ENCODE measurements around the gene ADAM23. TPM values are rescaled to one million over a fixed set of nuclear protein-coding genes. Genes with fewer than 3 reads are reported as not detected.

The ADAM23 gene
- polyA plus RNA-seq, 1 donor (not counting 4 experiments of a cell fraction or from before 2014, with no cell fraction given): 1.3 TPM

- no peak overlapping the region for H3K4me3 ChIP-seq (ENCODE audit: control insufficient read depth in 2 of 3, extremely low read depth in 1 of 3, insufficient read depth in 2 of 3, low read depth in 1 of 3, low read length in 3 of 3)
- dilution Hi-C loops (cut with MboI; ENCODE audit: extremely low pct_ligation_motif_present, low sequenced_read_pairs): no loop called here
- no peak overlapping the region for H3K4me2 ChIP-seq (ENCODE audit: control insufficient read depth, extremely low read depth, insufficient read depth, low read depth, low read length)
- H3K79me2 ChIP-seq (ENCODE audit: control insufficient read depth, insufficient read depth, low read length): no peaks in the 10 kb centered on the region
- DNase-seq (ENCODE audit: low read depth, low spot score): no peak
- H2AFZ ChIP-seq (ENCODE audit: control insufficient read depth, low read length): no peak overlapping the region
- no peak overlapping the region for H3K27ac ChIP-seq (ENCODE audit: control insufficient read depth, insufficient read depth, low read length)
- no peaks in the 10 kb centered on the region for H3K9me1 ChIP-seq (ENCODE audit: control insufficient read depth, extremely low read depth, insufficient read depth, low read length)
- H3K36me3 ChIP-seq (ENCODE audit: control insufficient read depth in 2 of 2, extremely low read depth in 1 of 2, insufficient read depth in 2 of 2, low read length in 2 of 2): no peaks in the 10 kb centered on the region
- no peak overlapping the region for H3K9ac ChIP-seq (ENCODE audit: control insufficient read depth, extremely low read depth, insufficient read depth, low read length)
- FAIRE-seq: no peak
- no peaks in the 10 kb centered on the region for H3K27me3 ChIP-seq (ENCODE audit: control insufficient read depth, extremely low read depth, insufficient read depth, low read length)
- no peaks in the 10 kb centered on the region for H3K4me1 ChIP-seq (ENCODE audit: control insufficient read depth, extremely low read depth, insufficient read depth, low read length)
- H4K20me1 ChIP-seq (ENCODE audit: control insufficient read depth, extremely low read depth, insufficient read depth, low read length): no peaks in the 10 kb centered on the region
- no peak for TF ChIP-seq CTCF (optimal IDR thresholded peaks at IDR 0.05 in 1 of 3, IDR thresholded peaks at IDR 0.05 in 1 of 3, conservative IDR thresholded peaks at IDR 0.05 in 1 of 3; ENCODE audit: extremely low read depth in 1 of 3, insufficient read depth in 2 of 3, low read length in 3 of 3)
- TF ChIP-seq EZH2 (IDR thresholded peaks at IDR 0.05; ENCODE audit: low read length): no peak
- H3K9me3 ChIP-seq (ENCODE audit: control insufficient read depth, low read depth, low read length): no peaks in the 10 kb centered on the region
Observed at GRCh38 chr2:206657087-206657486, 213.8 kb downstream of the ADAM23 start.

- H3K4me2 ChIP-seq (ENCODE audit: control insufficient read depth, extremely low read depth, insufficient read depth, low read depth, low read length): no peak overlapping the region
- TF ChIP-seq CTCF (optimal IDR thresholded peaks at IDR 0.05 in 1 of 3, IDR thresholded peaks at IDR 0.05 in 1 of 3, conservative IDR thresholded peaks at IDR 0.05 in 1 of 3; ENCODE audit: extremely low read depth in 1 of 3, insufficient read depth in 2 of 3, low read length in 3 of 3): no peak
- TF ChIP-seq EZH2 (IDR thresholded peaks at IDR 0.05; ENCODE audit: low read length): no peak
- H3K9me1 ChIP-seq (ENCODE audit: control insufficient read depth, extremely low read depth, insufficient read depth, low read length): no peaks in the 10 kb centered on the region
- peaks cover 3% of the 10 kb centered on the region for H3K27me3 ChIP-seq (ENCODE audit: control insufficient read depth, extremely low read depth, insufficient read depth, low read length)
- no peak overlapping the region for H3K9ac ChIP-seq (ENCODE audit: control insufficient read depth, extremely low read depth, insufficient read depth, low read length)
- no peaks in the 10 kb centered on the region for H3K79me2 ChIP-seq (ENCODE audit: control insufficient read depth, insufficient read depth, low read length)
- DNase-seq (ENCODE audit: low read depth, low spot score): no peak
- H3K9me3 ChIP-seq (ENCODE audit: control insufficient read depth, low read depth, low read length): no peaks in the 10 kb centered on the region
- no peak for FAIRE-seq
- H3K27ac ChIP-seq (ENCODE audit: control insufficient read depth, insufficient read depth, low read length): no peak overlapping the region
- no peaks in the 10 kb centered on the region for H3K36me3 ChIP-seq (ENCODE audit: control insufficient read depth in 2 of 2, extremely low read depth in 1 of 2, insufficient read depth in 2 of 2, low read length in 2 of 2)
- H3K4me3 ChIP-seq (ENCODE audit: control insufficient read depth in 2 of 3, extremely low read depth in 1 of 3, insufficient read depth in 2 of 3, low read depth in 1 of 3, low read length in 3 of 3): no peak overlapping the region
- dilution Hi-C loops (cut with MboI; ENCODE audit: extremely low pct_ligation_motif_present, low sequenced_read_pairs): no loop called here
- no peak overlapping the region for H2AFZ ChIP-seq (ENCODE audit: control insufficient read depth, low read length)
- H4K20me1 ChIP-seq (ENCODE audit: control insufficient read depth, extremely low read depth, insufficient read depth, low read length): no peaks in the 10 kb centered on the region
- H3K4me1 ChIP-seq (ENCODE audit: control insufficient read depth, extremely low read depth, insufficient read depth, low read length): no peaks in the 10 kb centered on the region
Observed at GRCh38 chr2:206665251-206665650, 221.9 kb downstream of the ADAM23 start.

Other genes with a start within 250 kb of the ADAM23 start
- gene ZDBF2, start 168.9 kb upstream of the ADAM23 start, polyA plus RNA-seq: 2.4 to 4.1 TPM (median 2.9 TPM) in 3 replicates
- gene FAM237A, start 199.0 kb downstream of the ADAM23 start, polyA plus RNA-seq: not detected in 3 replicates

Measured in keratinocyte (primary cell).